Measurements from ENCODE around the gene ADAMTS17.

The ADAMTS17 gene

GRCh38 chr15:100332721-100333120, 9.1 kb downstream of the ADAMTS17 start:
- no peaks in the 10 kb centered on the region for H4K20me1 ChIP-seq (ENCODE audit: insufficient read depth, low read length, poor library complexity, severe bottlenecking)
- no peak overlapping the region for H3K4me3 ChIP-seq (ENCODE audit: low read length, poor library complexity, severe bottlenecking)
- no peaks in the 10 kb centered on the region for H3K27me3 ChIP-seq (ENCODE audit: insufficient read depth, low read length, poor library complexity, severe bottlenecking)
- no peaks in the 10 kb centered on the region for H3K36me3 ChIP-seq (ENCODE audit: insufficient read depth, low read length)
- no peak overlapping the region for H2AFZ ChIP-seq (ENCODE audit: low read length)
- H3K9me2 ChIP-seq (replicated peaks; ENCODE audit: low read depth, low read length): no peaks in the 10 kb centered on the region
- no peaks in the 10 kb centered on the region for H3K79me2 ChIP-seq (ENCODE audit: insufficient read depth, low read length)
- peaks cover 90% of the 10 kb centered on the region for H3K4me1 ChIP-seq (ENCODE audit: insufficient read depth, low read length, poor library complexity, severe bottlenecking)
- H3K9me3 ChIP-seq (ENCODE audit: insufficient read depth, low read depth, low read length): no peaks in the 10 kb centered on the region
- peak overlapping the region; percentile 3 for H3K4me2 ChIP-seq (ENCODE audit: low read depth, low read length, poor library complexity, severe bottlenecking)
- H3K9ac ChIP-seq (ENCODE audit: low read depth, low read length, poor library complexity, severe bottlenecking): no peak overlapping the region
- TF ChIP-seq, protein P1, sequence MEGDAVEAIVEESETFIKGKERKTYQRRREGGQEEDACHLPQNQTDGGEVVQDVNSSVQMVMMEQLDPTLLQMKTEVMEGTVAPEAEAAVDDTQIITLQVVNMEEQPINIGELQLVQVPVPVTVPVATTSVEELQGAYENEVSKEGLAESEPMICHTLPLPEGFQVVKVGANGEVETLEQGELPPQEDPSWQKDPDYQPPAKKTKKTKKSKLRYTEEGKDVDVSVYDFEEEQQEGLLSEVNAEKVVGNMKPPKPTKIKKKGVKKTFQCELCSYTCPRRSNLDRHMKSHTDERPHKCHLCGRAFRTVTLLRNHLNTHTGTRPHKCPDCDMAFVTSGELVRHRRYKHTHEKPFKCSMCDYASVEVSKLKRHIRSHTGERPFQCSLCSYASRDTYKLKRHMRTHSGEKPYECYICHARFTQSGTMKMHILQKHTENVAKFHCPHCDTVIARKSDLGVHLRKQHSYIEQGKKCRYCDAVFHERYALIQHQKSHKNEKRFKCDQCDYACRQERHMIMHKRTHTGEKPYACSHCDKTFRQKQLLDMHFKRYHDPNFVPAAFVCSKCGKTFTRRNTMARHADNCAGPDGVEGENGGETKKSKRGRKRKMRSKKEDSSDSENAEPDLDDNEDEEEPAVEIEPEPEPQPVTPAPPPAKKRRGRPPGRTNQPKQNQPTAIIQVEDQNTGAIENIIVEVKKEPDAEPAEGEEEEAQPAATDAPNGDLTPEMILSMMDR (conservative IDR thresholded peaks at IDR 0.05; ENCODE audit: low read length): no peak
- TF ChIP-seq EZH2phosphoT487 (IDR thresholded peaks at IDR 0.05; ENCODE audit: borderline replicate concordance): no peak
- H3F3A ChIP-seq (ENCODE audit: low read depth): peaks cover 10% of the 10 kb centered on the region

GRCh38 chr15:100332231-100332630, 9.5 kb downstream of the ADAMTS17 start:
- H3K27me3 ChIP-seq (ENCODE audit: insufficient read depth, low read length, poor library complexity, severe bottlenecking): no peaks in the 10 kb centered on the region
- no peak overlapping the region for H3K4me2 ChIP-seq (ENCODE audit: low read depth, low read length, poor library complexity, severe bottlenecking)

DNA sequence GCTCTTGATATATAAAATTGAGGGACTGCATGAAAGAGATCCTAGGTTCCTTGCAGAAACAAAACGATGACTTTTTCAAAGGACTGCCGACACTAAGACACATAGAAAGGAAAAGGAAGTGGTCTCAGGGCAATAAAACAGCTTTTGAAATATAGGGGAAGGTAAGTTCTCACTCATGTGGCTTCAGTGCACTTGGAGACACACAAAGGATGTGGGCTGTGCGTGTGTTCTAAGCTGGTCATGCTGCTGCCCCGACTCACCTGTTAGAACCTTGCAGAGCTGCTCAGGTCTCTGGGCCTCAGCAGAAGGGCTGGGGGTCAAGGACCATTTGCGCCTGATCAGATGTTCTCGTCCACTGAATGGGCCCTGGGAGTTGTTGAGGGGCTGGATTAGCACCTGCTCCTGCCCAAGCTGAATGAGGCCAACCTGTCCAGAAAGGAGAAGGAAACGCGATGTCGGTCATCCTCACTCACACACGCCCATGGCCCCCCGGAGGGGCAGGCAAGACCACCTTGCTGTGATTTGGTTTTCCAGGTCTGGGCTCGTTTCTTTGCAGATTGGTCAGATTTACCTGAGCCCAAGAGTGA, 11.1 kb downstream of the ADAMTS17 start:
- Histone ChIP-seq H2AFZ (ENCODE audit: low read length) (peak overlapping the region; percentile 69; the same call in 1 of the 2 replicates), H3K36me3 (ENCODE audit: insufficient read depth, low read length) (no peaks in the 10 kb centered on the region), H3F3A (ENCODE audit: low read depth) (peaks cover 10% of the 10 kb centered on the region), H3K9me2 (replicated peaks; ENCODE audit: low read depth, low read length) (no peaks in the 10 kb centered on the region), H3K9ac (ENCODE audit: low read depth, low read length, poor library complexity, severe bottlenecking) (peak overlapping the region; percentile 66), H3K4me3 (ENCODE audit: low read length, poor library complexity, severe bottlenecking) (peak overlapping the region; percentile 71), H3K4me2 (ENCODE audit: low read depth, low read length, poor library complexity, severe bottlenecking) (peak overlapping the region; percentile 88), H3K79me2 (ENCODE audit: insufficient read depth, low read length) (no peaks in the 10 kb centered on the region), H3K9me3 (ENCODE audit: insufficient read depth, low read depth, low read length) (no peaks in the 10 kb centered on the region), H3K27me3 (ENCODE audit: insufficient read depth, low read length, poor library complexity, severe bottlenecking) (no peaks in the 10 kb centered on the region), H3K4me1 (ENCODE audit: insufficient read depth, low read length, poor library complexity, severe bottlenecking) (peaks cover 89% of the 10 kb centered on the region), H4K20me1 (ENCODE audit: insufficient read depth, low read length, poor library complexity, severe bottlenecking) (no peaks in the 10 kb centered on the region)
- no peak for TF ChIP-seq EZH2phosphoT487 (IDR thresholded peaks at IDR 0.05; ENCODE audit: borderline replicate concordance)
- TF ChIP-seq, protein P1 (conservative IDR thresholded peaks at IDR 0.05; ENCODE audit: low read length): no peak

More at GRCh38 chr15:100332231-100332630, 9.5 kb downstream of the ADAMTS17 start:
- Histone ChIP-seq H3K9me2 (replicated peaks; ENCODE audit: low read depth, low read length) (no peaks in the 10 kb centered on the region), H2AFZ (ENCODE audit: low read length) (no peak overlapping the region), H3K79me2 (ENCODE audit: insufficient read depth, low read length) (no peaks in the 10 kb centered on the region), H3K4me1 (ENCODE audit: insufficient read depth, low read length, poor library complexity, severe bottlenecking) (peaks cover 91% of the 10 kb centered on the region), H4K20me1 (ENCODE audit: insufficient read depth, low read length, poor library complexity, severe bottlenecking) (no peaks in the 10 kb centered on the region), H3K36me3 (ENCODE audit: insufficient read depth, low read length) (no peaks in the 10 kb centered on the region), H3K9ac (ENCODE audit: low read depth, low read length, poor library complexity, severe bottlenecking) (no peak overlapping the region), H3F3A (ENCODE audit: low read depth) (peaks cover 10% of the 10 kb centered on the region), H3K4me3 (ENCODE audit: low read length, poor library complexity, severe bottlenecking) (no peak overlapping the region), H3K9me3 (ENCODE audit: insufficient read depth, low read depth, low read length) (no peaks in the 10 kb centered on the region)
- TF ChIP-seq, protein P1 (conservative IDR thresholded peaks at IDR 0.05; ENCODE audit: low read length): no peak
- no peak for TF ChIP-seq EZH2phosphoT487 (IDR thresholded peaks at IDR 0.05; ENCODE audit: borderline replicate concordance)
